COR-L47 (cell line): ENCODE data around the gene LIN37.

Source experiments
- DNase-seq: peaks from one replicate; lab custom pipeline; 2025; lab: John Stamatoyannopoulos, UW

The LIN37 gene

DNA sequence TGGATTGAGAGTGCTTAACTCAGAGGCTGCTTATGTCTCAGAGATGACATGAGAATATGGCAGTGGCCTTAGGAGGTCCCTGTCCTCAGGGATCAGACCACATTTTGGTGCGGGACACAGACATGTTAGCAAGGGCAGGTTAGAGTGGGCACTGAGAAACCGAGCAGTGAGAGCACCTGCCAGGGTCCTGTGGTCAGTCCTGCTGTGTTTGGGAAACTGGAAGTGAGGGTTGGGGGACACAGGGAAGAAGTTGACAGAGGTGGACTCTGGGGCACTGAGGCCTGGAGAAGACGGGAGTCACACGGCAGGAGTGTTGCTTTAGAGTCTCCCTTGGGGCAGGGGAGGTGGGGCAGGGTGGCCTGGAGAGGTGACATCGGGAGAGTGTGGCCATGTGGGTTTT is 13.5 kb upstream of the LIN37 start:
- DNase-seq, result no peak

DNA sequence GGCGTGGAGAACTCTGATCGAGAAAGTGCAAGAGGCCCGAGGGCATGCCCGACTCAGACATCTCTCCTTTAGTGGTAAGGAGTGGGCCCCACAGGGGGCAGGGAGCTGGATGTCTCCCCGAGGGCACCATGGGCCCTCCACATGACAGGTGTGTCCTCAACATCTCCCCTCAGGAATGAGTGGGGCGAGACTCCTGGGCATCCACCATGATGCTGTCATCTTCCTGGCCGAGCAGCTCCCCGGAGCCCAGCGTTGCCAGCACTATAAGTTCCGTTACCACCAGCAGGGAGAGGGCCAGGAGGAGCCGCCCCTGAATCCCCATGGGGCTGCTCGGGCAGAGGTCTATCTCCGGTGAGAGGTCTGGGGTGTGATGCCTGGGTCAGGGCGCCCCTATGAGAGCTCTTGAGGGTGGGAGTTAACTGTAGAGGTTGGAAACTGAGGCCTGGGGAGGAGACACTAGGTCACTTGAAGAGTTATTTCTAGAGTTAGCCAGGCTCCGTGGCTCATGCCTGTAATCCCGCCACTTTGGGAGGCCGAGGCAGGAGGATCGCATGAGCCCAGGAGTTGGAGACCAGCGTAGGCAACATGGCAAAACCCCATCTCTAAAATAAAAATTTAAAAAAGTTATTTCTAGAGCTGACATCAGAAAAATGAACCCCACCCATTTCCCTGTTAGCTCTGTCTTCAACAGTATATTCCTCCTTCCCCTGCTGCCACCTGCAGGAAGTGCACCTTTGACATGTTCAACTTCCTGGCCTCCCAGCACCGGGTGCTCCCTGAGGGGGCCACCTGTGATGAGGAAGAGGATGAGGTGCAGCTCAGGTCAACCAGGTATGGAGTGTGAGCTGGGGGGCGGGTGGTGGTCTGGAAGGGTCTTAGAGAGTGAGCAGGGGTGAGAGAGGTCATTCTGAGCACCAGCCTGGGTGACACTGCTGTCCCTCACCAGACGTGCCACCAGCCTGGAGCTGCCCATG is 11.2 kb upstream of the LIN37 start:
- DNase-seq, result no peak

DNA sequence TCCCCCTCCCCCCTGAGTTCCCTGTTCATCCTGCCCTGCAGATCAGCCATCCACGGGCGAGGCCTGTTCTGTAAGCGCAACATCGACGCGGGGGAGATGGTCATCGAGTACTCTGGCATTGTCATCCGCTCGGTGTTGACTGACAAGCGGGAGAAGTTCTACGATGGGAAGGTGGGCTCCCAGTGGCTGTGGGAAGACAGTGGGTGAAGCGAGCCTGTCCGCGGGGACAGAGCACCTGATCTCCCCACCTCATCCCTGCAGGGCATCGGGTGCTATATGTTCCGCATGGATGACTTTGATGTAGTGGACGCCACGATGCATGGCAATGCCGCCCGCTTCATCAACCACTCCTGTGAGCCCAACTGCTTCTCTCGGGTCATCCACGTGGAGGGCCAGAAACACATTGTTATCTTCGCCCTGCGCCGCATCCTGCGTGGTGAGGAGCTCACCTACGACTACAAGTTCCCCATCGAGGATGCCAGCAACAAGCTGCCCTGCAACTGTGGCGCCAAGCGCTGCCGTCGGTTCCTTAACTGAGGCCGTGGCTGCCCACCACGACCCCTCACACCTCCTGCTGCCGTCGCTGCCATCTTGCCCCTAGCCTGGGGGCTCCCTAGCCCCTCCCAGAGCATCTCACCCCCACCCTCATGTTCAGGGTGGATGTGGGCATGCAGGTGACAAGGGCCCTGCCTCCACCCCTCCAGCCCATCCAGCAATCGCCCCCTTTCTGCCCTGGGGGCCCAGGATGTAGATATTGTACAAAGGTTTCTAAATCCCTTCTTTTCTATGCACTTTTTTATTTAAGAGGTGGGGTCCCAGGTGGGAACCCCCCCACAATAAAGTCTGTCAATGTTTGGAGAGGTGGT is 10.1 kb upstream of the LIN37 start:
- DNase-seq, result no peak

GRCh38 chr19:35738887-35739229 is 9.5 kb upstream of the LIN37 start:
- no peak for DNase-seq

DNA sequence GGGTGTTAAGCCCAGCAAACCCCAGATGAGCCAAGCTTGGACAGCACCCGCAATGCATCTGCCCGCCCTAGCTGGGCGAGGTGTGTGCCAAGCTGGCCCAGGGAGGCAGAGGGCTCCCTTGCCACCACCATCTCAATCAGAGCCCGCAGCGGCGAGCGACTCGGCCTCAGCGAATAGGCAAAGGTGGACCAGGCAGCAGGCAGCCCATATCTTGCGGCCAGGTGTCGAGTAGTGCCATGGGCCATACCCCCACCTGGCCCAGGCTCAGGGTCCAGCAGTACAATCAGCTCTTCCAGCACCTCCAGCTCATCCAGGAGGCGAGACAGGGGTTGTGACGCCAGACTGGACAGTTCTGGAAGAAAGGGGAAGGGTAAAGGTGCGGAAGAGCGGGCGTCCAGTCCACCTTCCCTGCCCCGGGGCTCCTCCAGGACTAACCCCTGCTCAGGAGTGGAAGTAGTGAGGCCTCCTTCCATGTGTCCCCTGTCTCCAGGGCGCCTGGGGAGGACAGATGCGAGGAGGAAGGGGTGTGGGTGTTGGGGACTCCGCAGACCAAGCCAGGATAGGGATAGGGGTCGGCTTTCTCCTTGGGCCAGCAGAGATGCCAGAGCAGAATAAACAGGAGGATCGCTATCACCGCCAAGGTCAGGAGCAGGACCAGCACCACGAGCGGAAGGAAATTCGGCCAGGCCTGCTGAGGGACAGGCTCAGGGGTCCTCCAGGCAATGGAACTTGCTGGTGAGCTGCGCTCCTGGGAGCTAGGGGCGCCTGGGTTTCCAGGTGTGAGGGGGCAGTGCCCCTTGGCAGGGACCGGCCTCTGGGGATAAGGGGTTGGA is 8.9 kb upstream of the LIN37 start:
- DNase-seq, result no peak

- DNase-seq, result no peak
These were observed 8.3 kb upstream of the LIN37 start for GRCh38 chr19:35740108-35740422.

DNA sequence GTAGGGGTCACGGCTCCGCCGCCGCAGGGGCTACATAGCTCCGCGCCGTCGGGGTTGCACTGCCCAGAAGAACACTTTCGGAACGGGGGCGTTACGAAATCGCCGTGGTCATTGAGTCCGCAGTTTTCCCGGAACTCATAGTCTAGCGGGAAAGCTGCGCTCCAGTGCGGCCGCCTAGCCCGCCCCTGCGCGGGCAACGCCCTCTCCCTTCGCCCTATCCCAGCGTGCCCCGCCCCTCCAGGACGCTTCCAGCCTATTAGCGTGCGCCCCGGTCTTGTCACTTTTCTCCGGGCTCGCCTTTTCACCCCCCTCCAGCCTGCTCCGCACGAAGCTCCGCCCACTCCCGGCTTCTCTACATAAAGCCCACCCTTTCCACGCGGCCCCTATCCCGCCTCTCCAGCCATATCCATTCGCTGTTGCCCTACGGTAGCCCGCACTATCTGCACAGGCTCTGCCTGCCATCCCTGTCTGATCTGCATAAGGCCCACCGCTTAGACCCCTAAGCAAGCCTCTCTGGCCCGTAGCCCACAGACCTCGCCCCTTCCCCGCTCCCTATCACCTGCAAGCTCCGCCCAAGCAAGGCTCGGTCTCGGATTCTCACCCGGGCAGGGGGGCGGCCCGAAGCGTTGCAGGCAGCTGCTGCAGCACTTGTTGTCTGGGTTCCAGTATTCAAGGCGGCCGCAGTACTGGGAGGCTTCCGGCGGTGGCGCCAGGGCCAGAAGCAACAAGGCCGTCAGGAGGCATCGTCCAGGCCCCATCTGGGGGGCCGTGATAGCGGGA is 7.8 kb upstream of the LIN37 start:
- peak; percentile 98 for DNase-seq

DNA sequence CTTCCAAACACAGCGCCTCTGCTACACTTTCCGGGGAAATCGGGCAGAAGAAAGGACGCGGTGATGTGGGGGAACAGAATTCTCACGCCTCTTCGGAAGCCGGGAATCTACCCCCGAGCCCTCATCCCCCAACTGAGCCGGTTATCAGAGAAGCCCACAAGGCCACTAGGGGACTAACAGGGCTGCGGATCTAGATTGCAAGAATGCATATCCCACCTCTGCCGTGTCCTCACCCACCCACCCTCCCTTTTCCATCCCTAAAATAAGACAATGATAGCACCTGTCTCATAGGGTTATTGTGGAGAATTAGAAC is 7.2 kb upstream of the LIN37 start:
- DNase-seq, result no peak

GRCh38 chr19:35742121-35742724 is 6.2 kb upstream of the LIN37 start, which contains the start of gene IGFLR1:
Gene IGFLR1 (minus strand): TSS chr19:35742452. CDS start chr19:35741180, 1,272 bp downstream.
- no peak for DNase-seq

DNA sequence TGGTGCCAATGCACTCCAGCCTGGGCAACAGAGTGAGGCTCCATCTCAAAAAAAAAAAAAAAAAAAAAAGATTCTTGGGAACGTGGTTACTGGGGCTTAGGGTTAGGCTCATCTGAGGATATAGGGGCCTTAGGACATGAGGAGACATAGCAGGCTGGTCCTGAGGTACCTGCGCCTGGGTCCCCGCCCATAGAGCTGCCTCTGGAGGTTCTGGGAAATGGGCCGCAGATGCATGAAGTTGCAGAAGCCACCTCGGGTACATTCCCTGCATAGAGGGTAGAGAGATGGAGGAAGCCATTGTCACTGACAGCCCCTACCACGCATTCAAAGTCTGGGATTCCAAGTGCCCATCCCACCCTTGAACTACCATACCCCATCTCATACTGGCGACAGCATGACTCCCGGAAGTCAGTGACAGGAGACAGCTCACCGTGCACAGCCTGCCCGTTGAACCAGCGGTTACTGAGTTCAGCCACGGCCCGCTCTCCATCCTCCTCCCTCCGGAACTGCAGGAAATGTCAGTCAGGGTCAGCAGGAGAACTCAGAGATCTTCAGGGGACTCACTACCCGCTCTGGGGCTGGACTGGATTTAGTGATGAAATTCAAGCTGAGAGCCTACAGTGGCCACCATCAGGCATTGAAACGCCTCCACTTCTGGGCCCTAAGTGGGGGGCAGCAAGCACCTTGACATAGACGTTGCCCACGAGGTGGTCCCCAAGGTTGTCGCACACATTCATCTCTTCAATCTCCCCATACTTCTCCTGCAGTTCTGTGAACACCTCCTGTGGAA is 4.5 kb upstream of the LIN37 start:
- DNase-seq, result no peak

DNA sequence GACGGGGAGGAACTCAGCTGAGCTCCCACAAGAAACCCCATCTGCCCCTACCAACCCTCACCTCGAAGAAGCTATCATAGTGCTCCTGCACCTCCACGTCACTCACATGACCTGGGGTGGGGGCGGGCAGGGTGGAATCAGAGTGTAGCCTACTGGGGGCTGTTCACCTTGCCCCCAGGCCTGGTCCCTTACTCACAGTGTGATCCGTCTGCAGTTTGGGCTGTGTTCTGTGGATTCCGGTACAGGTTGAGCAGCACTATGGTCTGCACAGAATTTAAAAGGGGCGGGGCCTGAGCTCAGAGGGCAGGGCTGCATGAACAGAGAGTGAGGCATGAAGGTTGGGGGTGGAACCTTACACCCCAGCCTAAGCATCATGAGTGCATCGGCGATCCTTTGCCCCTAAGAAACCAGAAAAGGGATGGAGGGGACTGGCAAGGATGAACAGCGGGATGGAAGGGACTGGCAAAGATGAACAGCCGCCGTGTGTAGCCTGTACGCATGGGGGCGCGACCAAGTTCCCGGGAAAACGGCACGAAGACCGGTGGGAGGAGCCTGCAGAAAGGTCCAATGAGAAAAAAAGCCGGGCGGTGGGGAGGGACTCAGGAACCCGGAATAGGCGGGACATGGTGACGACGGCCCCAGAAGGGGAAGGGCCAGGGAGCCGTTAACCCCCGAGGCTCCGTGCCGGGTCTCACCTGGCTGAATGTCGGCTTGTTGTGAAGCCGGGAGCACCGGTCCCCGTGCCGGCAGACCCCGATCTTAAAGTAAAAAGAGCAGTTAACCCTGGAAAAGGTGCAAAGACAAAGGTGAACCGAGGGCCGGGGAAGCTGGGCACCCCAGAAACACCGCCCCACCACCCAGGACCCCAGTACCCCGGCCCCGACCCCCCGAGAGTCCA is 3.7 kb upstream of the LIN37 start:
- peak; percentile 97 for DNase-seq

DNA sequence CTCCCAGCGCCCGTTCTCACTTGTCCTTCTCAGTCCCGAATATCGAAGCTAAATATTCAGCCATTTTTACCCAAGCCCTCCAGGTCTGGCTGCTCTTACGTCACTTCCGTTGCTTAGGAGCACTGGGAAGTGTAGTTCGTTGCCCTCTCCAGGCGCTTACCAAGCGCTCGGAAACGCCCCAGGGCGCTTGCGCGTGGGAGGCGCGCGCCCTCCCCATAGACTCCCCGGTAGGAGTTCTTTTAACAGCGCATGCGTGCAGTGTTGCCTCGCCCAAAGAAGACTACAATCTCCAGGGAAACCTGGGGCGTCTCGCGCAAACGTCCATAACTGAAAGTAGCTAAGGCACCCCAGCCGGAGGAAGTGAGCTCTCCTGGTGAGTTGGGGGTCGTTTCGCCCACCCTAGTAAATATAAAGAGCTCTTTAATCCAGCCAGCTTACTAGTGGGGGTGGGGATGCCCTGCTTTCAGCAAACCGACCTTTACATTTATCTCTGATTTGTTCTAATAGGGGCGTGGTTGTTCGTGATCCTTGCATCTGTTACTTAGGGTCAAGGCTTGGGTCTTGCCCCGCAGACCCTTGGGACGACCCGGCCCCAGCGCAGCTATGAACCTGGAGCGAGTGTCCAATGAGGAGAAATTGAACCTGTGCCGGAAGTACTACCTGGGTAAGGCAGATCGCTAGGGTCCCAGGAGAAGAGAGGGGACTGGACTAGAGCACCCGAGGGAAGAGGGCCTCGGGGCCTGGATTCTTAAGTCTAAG is 2.9 kb upstream of the LIN37 start, which contains the start of the genes PSENEN and U2AF1L4:
Gene PSENEN (plus strand): TSS at position 324 of the 759 bp plus-strand sequence. CDS start 280 bp downstream, at position 604.
Gene U2AF1L4 (minus strand): TSS at position 91 of the 759 bp plus-strand sequence. CDS start 27 bp downstream, at position 64.
- DNase-seq, result peak; percentile 99

DNA sequence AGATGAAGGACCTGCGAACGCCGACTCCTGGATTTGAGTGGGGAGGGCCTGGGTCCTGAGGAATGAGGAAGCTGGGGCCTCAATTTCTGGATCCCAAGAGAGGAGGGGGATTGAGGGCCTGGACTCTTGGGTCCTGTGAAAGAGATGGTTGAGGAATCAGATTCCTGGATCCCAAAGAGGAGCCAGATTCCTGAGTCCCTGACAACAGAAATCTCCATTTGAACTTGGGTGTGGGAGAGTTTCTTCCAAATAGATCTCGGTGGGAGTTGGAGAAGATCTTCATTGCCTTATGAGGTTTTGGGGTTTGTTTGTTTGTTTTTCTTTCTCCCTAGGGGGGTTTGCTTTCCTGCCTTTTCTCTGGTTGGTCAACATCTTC is 2.3 kb upstream of the LIN37 start:
- DNase-seq, result no peak

GRCh38 chr19:35746531-35746930 is 1.8 kb upstream of the LIN37 start:
- DNase-seq, result no peak

DNA sequence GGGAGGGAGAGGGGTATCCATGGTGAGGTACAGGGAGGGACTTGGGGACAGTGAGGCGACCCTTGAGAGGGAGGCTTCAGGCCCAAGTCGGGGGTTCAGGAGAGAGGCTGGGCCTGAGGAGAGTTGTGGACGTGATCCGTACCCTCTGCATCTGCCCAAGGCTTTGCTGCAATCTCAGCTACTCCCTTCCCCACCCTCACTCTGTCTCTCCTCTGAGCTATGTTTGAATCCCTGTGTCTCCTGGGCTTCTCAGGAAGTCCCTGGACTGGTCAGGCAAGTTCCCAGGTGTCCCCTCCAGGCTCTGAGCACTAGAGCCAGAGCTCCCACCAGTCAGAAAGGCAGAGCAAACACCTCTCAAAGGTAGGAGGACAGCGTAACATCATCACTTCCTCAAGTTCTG is 1.8 kb downstream of the LIN37 start:
- no peak for DNase-seq

GRCh38 chr19:35751839-35752745 is 3.7 kb downstream of the LIN37 start:
- no peak for DNase-seq

GRCh38 chr19:35752746-35753350 is 4.5 kb downstream of the LIN37 start:
- no peak for DNase-seq
